Measurements from ENCODE around the gene LGR4.

DNA sequence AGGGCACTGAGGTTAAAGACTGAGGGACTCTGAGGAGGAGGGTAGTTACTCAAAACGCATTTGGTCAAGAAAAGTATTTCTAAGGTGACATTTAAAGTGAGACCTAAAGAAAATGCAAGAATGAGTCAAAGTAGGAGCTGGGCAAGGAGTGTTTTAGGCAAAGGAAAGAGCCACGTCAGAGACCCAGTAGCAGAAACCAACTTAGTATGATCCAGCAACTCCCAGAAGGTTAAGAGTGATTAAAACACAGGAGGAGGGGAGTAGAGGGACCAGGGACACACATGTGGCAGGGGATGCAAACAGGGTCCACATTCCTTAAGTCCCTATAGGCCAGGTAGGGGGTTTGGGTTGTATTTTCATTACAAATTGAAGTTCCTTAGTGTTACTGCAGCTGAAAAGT is 85.2 kb downstream of the LGR4 start:
- TF ChIP-seq CTCF (IDR thresholded peaks at IDR 0.05): no peak
- no peak for TF ChIP-seq POLR2A (IDR thresholded peaks at IDR 0.05)

All from heart left ventricle (tissue), 13 donors.